A549 treated with AZD9567 at 1 μM for 4 hours (cell line): Measurements from ENCODE around the gene TMEM239. TPM values are rescaled to one million over a fixed set of nuclear protein-coding genes. Genes with fewer than 3 reads are reported as not detected.

ENCODE experiments used
- total RNA-seq: library from RNA; stranded (reverse); fragments of 200-300 nt; extraction: Qiagen RNA extraction; gene quantifications from 5 replicates; pipeline ENCODE4 v1.2.3, GENCODE V29; 2022; ENCODE audit not compliant: insufficient read depth

Gene TMEM239
- total RNA-seq, result not detected in 5 replicates

GRCh38 chr20:2816030-2816582 lies at the start of gene TMEM239:
TMEM239 (plus strand) TSS chr20:2816364; CDS start chr20:2816555, 191 bp downstream.

GRCh38 chr20:2800521-2801285 lies 15.5 kb upstream of the TMEM239 start, which contains the start of gene CPXM1:
CPXM1 (minus strand) TSS chr20:2800627; CDS start chr20:2800572, 55 bp downstream.

GRCh38 chr20:2814587-2815051 lies 1.5 kb upstream of the TMEM239 start, which contains the start of gene C20orf141:
C20orf141 (plus strand) TSS chr20:2814987; CDS start chr20:2815185, 198 bp downstream.

GRCh38 chr20:2840138-2840966 lies 24.2 kb downstream of the TMEM239 start, which contains the start of the genes PCED1A and VPS16:
PCED1A (minus strand) TSS chr20:2840655; CDS start chr20:2839912, 743 bp downstream.
VPS16 (plus strand) TSS chr20:2840745; CDS start chr20:2840775, 30 bp downstream.

Other genes starting within 250 kb of the TMEM239 start
- gene NOP56, start 163.7 kb upstream of the TMEM239 start, total RNA-seq, result 638 to 714 TPM (median 679 TPM) in 5 replicates
- gene IDH3B, start 152.1 kb upstream of the TMEM239 start, total RNA-seq, result 131 to 161 TPM (median 133 TPM) in 5 replicates
- 1.00 to 2.9 TPM (median 2.4 TPM) in 5 replicates for gene EBF4, start 123.6 kb upstream of the TMEM239 start, total RNA-seq
- gene CPXM1, start 15.7 kb upstream of the TMEM239 start, total RNA-seq, result not detected in 5 replicates
- 0.27 to 0.40 TPM (median 0.31 TPM) in 3 of 5 replicates, not detected in the others for gene C20orf141, start 1.4 kb upstream of the TMEM239 start, total RNA-seq
- gene PCED1A, start 24.3 kb downstream of the TMEM239 start, total RNA-seq, result 11.6 to 29.8 TPM (median 27.9 TPM) in 5 replicates
- gene VPS16, start 24.4 kb downstream of the TMEM239 start, total RNA-seq, result 20.7 to 38.2 TPM (median 34.8 TPM) in 5 replicates
- gene PTPRA, start 57.1 kb downstream of the TMEM239 start, total RNA-seq, result 36.7 to 64.3 TPM (median 42.1 TPM) in 5 replicates
- 0.23 to 0.52 TPM (median 0.46 TPM) in 4 of 5 replicates, not detected in the other for gene GNRH2, start 227.3 kb downstream of the TMEM239 start, total RNA-seq
- 100 to 174 TPM (median 163 TPM) in 5 replicates for gene MRPS26, start 229.7 kb downstream of the TMEM239 start, total RNA-seq